PC-9 (cell line): ENCODE results near the gene CHRNA3. TPM values are rescaled to one million over a fixed set of nuclear protein-coding genes. Genes with fewer than 3 reads are reported as not detected.

Experiments
- BruUV-seq: library from RNA; stranded (reverse); fragments of 400-500 nt; replicated peaks from 2 replicates; lab custom pipeline; 2021; lab: Mats Ljungman, UMichigan
- CTCF ChIA-PET: fragments of 300-600 bp; sonication (Branson Sonifier 250); formaldehyde crosslinking; loops from one replicate; lab custom pipeline; 2022; ENCODE audit warnings: antibody characterized with exemption; lab: Charles Lee
- POLR2A ChIA-PET: fragments of 300-600 bp; sonication (Branson Sonifier 250); formaldehyde crosslinking; loops from one replicate; lab custom pipeline; 2022; ENCODE audit warnings: antibody characterized with exemption; ENCODE audit not compliant: unreplicated experiment; lab: Charles Lee
- DNase-seq, 2 experiments: peaks; one replicate each; pipeline versions ENCODE4 v3.0.0 to v3.0.0-alpha.2; 2015 to 2022; ENCODE audit warnings: mixed read lengths in 1 of 2
- H2AFZ ChIP-seq: fragments of 200-600 bp; sonication (generic); 2 replicates; pipeline ENCODE4 v1.8.1; 2017; ENCODE audit warnings: antibody characterized with exemption
- H3F3A ChIP-seq: fragments of 200-600 bp; sonication (generic); 2 replicates; pipeline ENCODE4 v1.8.1; 2017; ENCODE audit warnings: antibody characterized with exemption, mild to moderate bottlenecking, low read depth; ENCODE audit not compliant: insufficient read depth
- H3K27ac ChIP-seq: fragments of 200-600 bp; sonication (generic); 2 replicates; pipeline ENCODE4 v1.6.1; 2016; ENCODE audit warnings: mixed run types
- H3K27me3 ChIP-seq: fragments of 200-600 bp; sonication (generic); 2 replicates; pipeline ENCODE4 v1.6.1; 2016; ENCODE audit warnings: low read depth, mixed run types; ENCODE audit not compliant: insufficient read depth
- H3K36me3 ChIP-seq: fragments of 200-600 bp; sonication (generic); 2 replicates; pipeline ENCODE4 v1.6.1; 2016; ENCODE audit warnings: low read depth, mixed run types
- H3K4me1 ChIP-seq: fragments of 200-600 bp; sonication (generic); replicated peaks from 2 replicates; pipeline ENCODE4 v1.6.1; 2016; ENCODE audit warnings: mixed run types; ENCODE audit not compliant: insufficient read depth
- H3K4me2 ChIP-seq: fragments of 200-600 bp; sonication (generic); 2 replicates; pipeline ENCODE4 v1.6.1; 2017; ENCODE audit warnings: mixed run types
- H3K4me3 ChIP-seq: fragments of 200-600 bp; sonication (generic); 2 replicates; pipeline ENCODE4 v1.6.1; 2016; ENCODE audit warnings: mixed run types
- H3K79me2 ChIP-seq: fragments of 200-600 bp; sonication (generic); 2 replicates; pipeline ENCODE4 v1.6.1; 2017; ENCODE audit warnings: low read depth, mixed run types
- H3K9me2 ChIP-seq: fragments of 200-600 bp; sonication (generic); 2 replicates; pipeline ENCODE4 v1.8.1; 2017; ENCODE audit warnings: mild to moderate bottlenecking; ENCODE audit not compliant: insufficient read depth
- H3K9me3 ChIP-seq: fragments of 200-600 bp; sonication (generic); 2 replicates; pipeline ENCODE4 v1.8.1; 2016; ENCODE audit warnings: low read depth; ENCODE audit not compliant: insufficient read depth
- H4K20me1 ChIP-seq: fragments of 200-600 bp; sonication (generic); 2 replicates; pipeline ENCODE4 v1.8.1; 2017; ENCODE audit not compliant: insufficient read depth
- EZH2 ChIP-seq: fragments of 200-600 bp; sonication (generic); IDR thresholded peaks from 2 replicates; pipeline ENCODE4 v1.8.0; 2017; ENCODE audit warnings: antibody characterized with exemption, low read depth
- intact Hi-C: fragments of 100-400 bp; cut with micrococcal nuclease; formaldehyde crosslinking; loops from one replicate; pipeline ENCODE4 v1.10.0; 2022; ENCODE audit not compliant: unreplicated experiment
- total RNA-seq: library from RNA; stranded (reverse); gene quantifications from 2 replicates; pipeline ENCODE4 v1.2.3, GENCODE V29; 2021
- TF ChIP-seq, protein P1 (sequence below): fragments of 200-600 bp; sonication (generic); conservative IDR thresholded peaks from 2 replicates; pipeline ENCODE4 v1.6.1; 2017; ENCODE audit warnings: mixed run types, antibody characterized with exemption, mild to moderate bottlenecking, moderate library complexity

CHRNA3 gene
- total RNA-seq, 1 experiment from 2014 or later = not detected

DNA sequence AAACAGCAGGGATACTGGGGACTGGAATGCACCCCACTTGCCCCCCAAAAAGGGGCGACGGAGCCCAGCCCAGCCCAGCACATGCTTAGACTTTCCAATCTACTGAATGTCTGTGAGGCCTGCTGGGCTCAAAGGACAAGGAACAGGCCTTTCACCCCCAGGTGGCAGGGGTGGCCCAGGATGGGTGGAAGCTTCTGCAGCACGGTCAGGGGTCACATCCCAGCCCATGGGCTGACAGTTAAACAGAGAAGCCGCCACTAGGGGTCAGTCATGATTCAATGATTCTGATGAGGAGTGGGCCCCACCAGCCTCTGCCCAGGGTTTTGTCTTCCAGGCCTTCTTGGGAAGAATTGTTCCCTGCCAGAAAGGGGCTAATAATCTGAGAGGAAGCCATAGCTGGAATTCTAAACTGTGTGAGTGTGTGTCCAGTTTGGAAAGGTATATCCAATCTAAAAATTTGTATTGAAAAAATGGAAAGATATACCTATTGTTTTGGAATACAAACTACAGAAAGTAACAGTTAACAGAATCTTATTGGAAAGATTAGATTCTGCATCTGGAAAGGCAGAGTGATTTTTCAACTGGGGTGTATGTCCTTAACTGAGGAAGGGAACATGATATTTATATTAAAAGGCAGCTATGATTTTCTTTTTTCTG is 18.0 kb upstream of the CHRNA3 start:
- Histone ChIP-seq H3K9me3 (no peaks in the 10 kb centered on the region), H3K4me3 (no peak overlapping the region), H3K9me2 (no peaks in the 10 kb centered on the region), H3K4me2 (no peak overlapping the region), H3K4me1 (no peaks in the 10 kb centered on the region), H3K27me3 (peaks cover 7% of the 10 kb centered on the region; the same call in 1 of the 2 replicates), H3F3A (no peaks in the 10 kb centered on the region), H3K79me2 (no peaks in the 10 kb centered on the region), H3K27ac (no peak overlapping the region), H2AFZ (no peak overlapping the region), H4K20me1 (no peaks in the 10 kb centered on the region), H3K36me3 (no peaks in the 10 kb centered on the region)
- intact Hi-C loops = loop anchor here (1.0 kb wide), 1 partner anchor 71 kb away; no protein-coding TSS in a partner anchor
- DNase-seq = peak in 1 of 2 experiments; percentile 50
- POLR2A ChIA-PET = interaction anchor here (0.6 to 0.7 kb wide), 2 partner anchors 54 to 483 kb away, joined by 3 to 9 read pairs; no protein-coding TSS in a partner anchor
- no TSS peak for BruUV-seq
- CTCF ChIA-PET = no interaction called here
- TF ChIP-seq, protein P1, sequence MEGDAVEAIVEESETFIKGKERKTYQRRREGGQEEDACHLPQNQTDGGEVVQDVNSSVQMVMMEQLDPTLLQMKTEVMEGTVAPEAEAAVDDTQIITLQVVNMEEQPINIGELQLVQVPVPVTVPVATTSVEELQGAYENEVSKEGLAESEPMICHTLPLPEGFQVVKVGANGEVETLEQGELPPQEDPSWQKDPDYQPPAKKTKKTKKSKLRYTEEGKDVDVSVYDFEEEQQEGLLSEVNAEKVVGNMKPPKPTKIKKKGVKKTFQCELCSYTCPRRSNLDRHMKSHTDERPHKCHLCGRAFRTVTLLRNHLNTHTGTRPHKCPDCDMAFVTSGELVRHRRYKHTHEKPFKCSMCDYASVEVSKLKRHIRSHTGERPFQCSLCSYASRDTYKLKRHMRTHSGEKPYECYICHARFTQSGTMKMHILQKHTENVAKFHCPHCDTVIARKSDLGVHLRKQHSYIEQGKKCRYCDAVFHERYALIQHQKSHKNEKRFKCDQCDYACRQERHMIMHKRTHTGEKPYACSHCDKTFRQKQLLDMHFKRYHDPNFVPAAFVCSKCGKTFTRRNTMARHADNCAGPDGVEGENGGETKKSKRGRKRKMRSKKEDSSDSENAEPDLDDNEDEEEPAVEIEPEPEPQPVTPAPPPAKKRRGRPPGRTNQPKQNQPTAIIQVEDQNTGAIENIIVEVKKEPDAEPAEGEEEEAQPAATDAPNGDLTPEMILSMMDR = peak; percentile 78
- TF ChIP-seq EZH2 = no peak

DNA sequence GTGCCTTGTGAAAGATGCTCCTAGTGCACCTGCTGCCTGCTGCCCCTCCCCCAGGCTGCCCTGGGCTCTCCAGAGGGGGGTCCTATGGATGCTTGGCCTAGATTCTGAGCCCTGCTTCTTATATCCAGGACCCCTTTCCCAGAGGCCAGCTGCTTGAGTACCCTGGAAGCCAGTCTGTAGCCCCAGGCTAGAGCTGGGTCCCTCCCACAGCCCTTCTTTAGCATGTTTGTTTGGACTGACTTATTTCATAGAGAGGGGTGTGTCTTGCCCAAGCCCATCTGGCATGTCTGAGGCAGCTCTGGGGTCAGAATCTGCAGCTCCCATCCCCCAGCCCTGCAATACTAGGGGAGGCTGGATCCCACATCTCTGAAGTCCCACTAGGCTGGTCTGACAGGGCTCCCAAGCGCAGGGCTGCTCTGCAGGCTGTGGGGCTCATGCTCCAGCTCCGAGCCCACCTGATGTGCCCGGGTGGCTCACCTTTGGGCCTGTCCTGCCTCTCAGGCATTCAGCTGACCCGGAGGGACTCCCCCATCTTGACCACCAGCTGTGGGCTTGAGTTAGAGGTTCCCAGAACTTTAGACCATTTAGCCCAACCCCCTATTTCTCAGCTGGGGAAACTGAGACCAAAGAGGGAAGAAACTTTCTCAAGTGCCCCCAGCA is 17.1 kb upstream of the CHRNA3 start:
- no peaks in the 10 kb centered on the region for H4K20me1 ChIP-seq
- no peak for TF ChIP-seq EZH2
- TF ChIP-seq, protein P1 = no peak
- no peak overlapping the region for H2AFZ ChIP-seq
- H3K36me3 ChIP-seq = no peaks in the 10 kb centered on the region
- no peaks in the 10 kb centered on the region for H3K9me3 ChIP-seq
- no TSS peak for BruUV-seq
- H3K4me2 ChIP-seq = no peak overlapping the region
- H3K4me1 ChIP-seq = no peaks in the 10 kb centered on the region
- H3F3A ChIP-seq = no peaks in the 10 kb centered on the region
- ChIA-PET POLR2A (interaction anchor here (0.7 kb wide), 1 partner anchor 53 kb away, joined by 9 read pairs; no protein-coding TSS in a partner anchor), CTCF (no interaction called here)
- H3K4me3 ChIP-seq = no peak overlapping the region
- intact Hi-C loops = loop anchor here (1.0 kb wide), 1 partner anchor 71 kb away; no protein-coding TSS in a partner anchor
- no peaks in the 10 kb centered on the region for H3K9me2 ChIP-seq
- H3K27ac ChIP-seq = no peak overlapping the region
- H3K79me2 ChIP-seq = no peaks in the 10 kb centered on the region
- H3K27me3 ChIP-seq = peaks cover 15% of the 10 kb centered on the region
- DNase-seq = no peak

DNA sequence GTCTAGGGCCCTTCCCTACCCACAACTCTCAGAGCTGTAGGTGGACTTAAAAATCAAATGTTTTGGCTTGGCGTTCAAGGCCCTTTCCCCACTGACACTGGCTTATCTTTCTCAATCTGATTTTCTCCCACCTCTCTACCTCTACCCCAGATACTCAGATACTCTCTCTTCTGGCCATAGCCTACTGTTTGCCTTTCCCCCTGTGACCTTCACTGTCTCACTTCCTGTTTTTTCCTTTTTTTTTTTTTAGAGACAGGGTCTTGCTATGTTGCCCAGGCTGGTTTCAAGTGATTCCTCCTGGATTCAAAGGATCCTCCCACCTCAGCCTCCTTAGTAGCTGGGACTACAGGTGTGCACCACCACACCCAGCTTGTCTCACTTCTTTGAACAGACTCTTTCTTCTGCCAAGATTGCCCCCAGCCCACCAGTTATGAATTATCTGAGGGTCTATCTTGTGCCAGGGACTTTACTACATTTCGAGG is 15.6 kb upstream of the CHRNA3 start:
- no peaks in the 10 kb centered on the region for H3K4me1 ChIP-seq
- H3K4me3 ChIP-seq = no peak overlapping the region
- TF ChIP-seq, protein P1 = no peak
- no peak for TF ChIP-seq EZH2
- H3K79me2 ChIP-seq = no peaks in the 10 kb centered on the region
- H3K36me3 ChIP-seq = no peaks in the 10 kb centered on the region
- intact Hi-C loops = no loop called here
- H2AFZ ChIP-seq = no peak overlapping the region
- no peaks in the 10 kb centered on the region for H3F3A ChIP-seq
- H3K27ac ChIP-seq = no peak overlapping the region
- H3K9me2 ChIP-seq = no peaks in the 10 kb centered on the region
- POLR2A ChIA-PET = interaction anchor here (0.7 kb wide), 1 partner anchor 249 kb away, joined by 3 read pairs; no protein-coding TSS in a partner anchor
- BruUV-seq = no TSS peak
- H3K4me2 ChIP-seq = no peak overlapping the region
- CTCF ChIA-PET = interaction anchor here (0.8 kb wide), 1 partner anchor 38 kb away, joined by 9 read pairs; no protein-coding TSS in a partner anchor
- no peak for DNase-seq
- H3K27me3 ChIP-seq = peaks cover 22% of the 10 kb centered on the region
- no peaks in the 10 kb centered on the region for H4K20me1 ChIP-seq
- H3K9me3 ChIP-seq = no peaks in the 10 kb centered on the region
